GM12892 (cell line): ENCODE measurements around the gene PTPN22.

Source experiments
- POLR2A ChIP-seq: IDR thresholded peaks from 2 replicates; pipeline ENCODE4 v1.6.1; 2011; ENCODE audit warnings: low read depth, low read length, control low read depth
- POLR2AphosphoS5 ChIP-seq: IDR thresholded peaks from 2 replicates; pipeline ENCODE4 v1.6.1; 2011; ENCODE audit warnings: low read depth, low read length, control low read depth
- TAF1 ChIP-seq: IDR thresholded peaks from 2 replicates; pipeline ENCODE4 v1.6.1; 2011; ENCODE audit warnings: low read depth, mild to moderate bottlenecking, control low read depth, low read length, borderline replicate concordance

GRCh38 chr1:113901191-113901590 lies 29.7 kb upstream of the PTPN22 start:
- no peak for TF ChIP-seq TAF1
- TF ChIP-seq POLR2A: no peak
- TF ChIP-seq POLR2AphosphoS5: no peak
